Measurements from ENCODE around the gene S100A16. TPM values are rescaled to one million over a fixed set of nuclear protein-coding genes. Genes with fewer than 3 reads are reported as not detected.

Gene S100A16
- total RNA-seq, 1 experiment from 2014 or later = 196 TPM

DNA sequence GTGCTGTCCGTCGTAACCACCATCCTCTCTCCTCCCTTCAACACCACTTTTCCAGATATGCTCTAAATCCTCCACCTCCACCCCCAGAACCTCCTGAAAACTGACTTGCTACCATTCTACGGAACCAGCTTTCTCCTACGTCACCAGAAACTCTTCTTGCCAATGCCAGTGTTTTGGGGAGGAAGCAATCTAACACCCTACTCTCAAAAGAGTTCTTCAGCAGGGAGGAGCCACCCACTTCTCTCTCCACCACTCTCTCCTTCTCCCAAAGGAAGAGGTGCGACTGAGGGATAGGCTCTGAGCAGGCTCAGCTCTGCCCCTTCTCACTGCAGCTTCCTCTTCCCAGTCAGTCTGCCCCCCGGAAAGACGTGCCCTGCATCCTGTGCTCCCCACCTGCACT, 41.2 kb downstream of the S100A16 start (continued):
- TF ChIP-seq, protein P1, sequence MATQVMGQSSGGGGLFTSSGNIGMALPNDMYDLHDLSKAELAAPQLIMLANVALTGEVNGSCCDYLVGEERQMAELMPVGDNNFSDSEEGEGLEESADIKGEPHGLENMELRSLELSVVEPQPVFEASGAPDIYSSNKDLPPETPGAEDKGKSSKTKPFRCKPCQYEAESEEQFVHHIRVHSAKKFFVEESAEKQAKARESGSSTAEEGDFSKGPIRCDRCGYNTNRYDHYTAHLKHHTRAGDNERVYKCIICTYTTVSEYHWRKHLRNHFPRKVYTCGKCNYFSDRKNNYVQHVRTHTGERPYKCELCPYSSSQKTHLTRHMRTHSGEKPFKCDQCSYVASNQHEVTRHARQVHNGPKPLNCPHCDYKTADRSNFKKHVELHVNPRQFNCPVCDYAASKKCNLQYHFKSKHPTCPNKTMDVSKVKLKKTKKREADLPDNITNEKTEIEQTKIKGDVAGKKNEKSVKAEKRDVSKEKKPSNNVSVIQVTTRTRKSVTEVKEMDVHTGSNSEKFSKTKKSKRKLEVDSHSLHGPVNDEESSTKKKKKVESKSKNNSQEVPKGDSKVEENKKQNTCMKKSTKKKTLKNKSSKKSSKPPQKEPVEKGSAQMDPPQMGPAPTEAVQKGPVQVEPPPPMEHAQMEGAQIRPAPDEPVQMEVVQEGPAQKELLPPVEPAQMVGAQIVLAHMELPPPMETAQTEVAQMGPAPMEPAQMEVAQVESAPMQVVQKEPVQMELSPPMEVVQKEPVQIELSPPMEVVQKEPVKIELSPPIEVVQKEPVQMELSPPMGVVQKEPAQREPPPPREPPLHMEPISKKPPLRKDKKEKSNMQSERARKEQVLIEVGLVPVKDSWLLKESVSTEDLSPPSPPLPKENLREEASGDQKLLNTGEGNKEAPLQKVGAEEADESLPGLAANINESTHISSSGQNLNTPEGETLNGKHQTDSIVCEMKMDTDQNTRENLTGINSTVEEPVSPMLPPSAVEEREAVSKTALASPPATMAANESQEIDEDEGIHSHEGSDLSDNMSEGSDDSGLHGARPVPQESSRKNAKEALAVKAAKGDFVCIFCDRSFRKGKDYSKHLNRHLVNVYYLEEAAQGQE (IDR thresholded peaks at IDR 0.05; ENCODE audit: low read depth) = no peak

DNA sequence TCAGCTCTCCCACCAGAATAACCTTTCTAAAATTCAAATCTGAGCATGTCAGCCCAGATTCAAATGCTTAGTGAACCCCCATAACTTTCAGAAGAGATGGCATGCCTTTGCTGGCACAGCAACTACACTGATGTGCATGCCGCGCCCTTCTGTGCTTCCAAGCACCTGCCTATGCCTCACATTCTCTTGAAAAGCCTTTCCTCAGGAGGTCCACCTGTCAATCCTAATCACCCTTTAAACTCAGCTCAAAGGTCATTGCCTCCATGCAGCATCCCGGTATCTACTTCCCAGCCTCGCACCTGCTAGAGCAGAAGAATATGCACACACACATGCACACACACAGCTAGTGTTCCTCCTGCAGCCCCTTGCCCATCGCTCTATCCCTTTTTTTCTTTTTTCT, 42.1 kb downstream of the S100A16 start:
- ATAC-seq = no peak
- no peak overlapping the region for H3K4me3 ChIP-seq (replicated peaks in 1 of 2; ENCODE audit: low read depth in 1 of 2, low read length in 2 of 2)
- H3K27me3 ChIP-seq (ENCODE audit: insufficient read depth, low read length) = no peaks in the 10 kb centered on the region
- H2AFZ ChIP-seq (ENCODE audit: low read depth, low read length, poor library complexity, severe bottlenecking) = no peak overlapping the region
- H3K9me2 ChIP-seq (ENCODE audit: insufficient read depth) = no peaks in the 10 kb centered on the region
- ChIA-PET POLR2A (interaction anchor here (0.7 to 4.2 kb wide), 4 partner anchors 37 to 60 kb away, joined by 3 to 38 read pairs (median 4); partner anchors contain the start of genes S100A14 and S100A6), CTCF (interaction anchor here (0.7 to 3.7 kb wide), 8 partner anchors 33 to 333 kb away, joined by 3 to 35 read pairs (median 10); partner anchors contain the start of genes CHTOP, S100A1 and S100A13), RAD21 (ENCODE audit: low non-redundant PET in 1 of 2, low total read pairs in 2 of 2, uncharacterized antibody in 2 of 2, unreplicated experiment in 2 of 2) (interaction anchor here in 1 of 2 experiments (0.7 kb wide), 1 partner anchor 43 kb away, joined by 8 read pairs; no protein-coding TSS in a partner anchor)
- no peaks in the 10 kb centered on the region for H3K9me3 ChIP-seq (ENCODE audit: control insufficient read depth in 1 of 2, insufficient read depth in 1 of 2, low read depth in 1 of 2, low read length in 2 of 2)
- H3K79me2 ChIP-seq (ENCODE audit: insufficient read depth, low read length) = no peaks in the 10 kb centered on the region
- H3K4me2 ChIP-seq (ENCODE audit: low read length) = no peak overlapping the region
- BruUV-seq (replicated peaks) = no TSS peak
- H3K27ac ChIP-seq (ENCODE audit: low read depth, low read length) = no peak overlapping the region
- H3K4me1 ChIP-seq (ENCODE audit: control insufficient read depth in 1 of 2, insufficient read depth in 2 of 2, low read length in 2 of 2) = peaks cover 46 to 62% of the 10 kb centered on the region in 2 experiments
- DNase-seq (ENCODE audit: low read depth, low spot score) = no peak
- TF ChIP-seq EGR1 (IDR thresholded peaks at IDR 0.05; ENCODE audit: low read depth) (no peak), JUND (IDR thresholded peaks at IDR 0.05) (no peak), FOSL1 (IDR thresholded peaks at IDR 0.05; ENCODE audit: low read depth) (no peak), ELF1 (IDR thresholded peaks at IDR 0.05; ENCODE audit: borderline replicate concordance, low read depth) (no peak), RAD21 (IDR thresholded peaks at IDR 0.05; ENCODE audit: low read depth) (no peak), CBX3 (IDR thresholded peaks at IDR 0.05; ENCODE audit: low read depth) (no peak), SP1 (IDR thresholded peaks at IDR 0.05; ENCODE audit: low read depth) (no peak), ZNF274 (IDR thresholded peaks at IDR 0.05; ENCODE audit: low read depth, low read length) (no peak)
- TF ChIP-seq, protein P2, sequence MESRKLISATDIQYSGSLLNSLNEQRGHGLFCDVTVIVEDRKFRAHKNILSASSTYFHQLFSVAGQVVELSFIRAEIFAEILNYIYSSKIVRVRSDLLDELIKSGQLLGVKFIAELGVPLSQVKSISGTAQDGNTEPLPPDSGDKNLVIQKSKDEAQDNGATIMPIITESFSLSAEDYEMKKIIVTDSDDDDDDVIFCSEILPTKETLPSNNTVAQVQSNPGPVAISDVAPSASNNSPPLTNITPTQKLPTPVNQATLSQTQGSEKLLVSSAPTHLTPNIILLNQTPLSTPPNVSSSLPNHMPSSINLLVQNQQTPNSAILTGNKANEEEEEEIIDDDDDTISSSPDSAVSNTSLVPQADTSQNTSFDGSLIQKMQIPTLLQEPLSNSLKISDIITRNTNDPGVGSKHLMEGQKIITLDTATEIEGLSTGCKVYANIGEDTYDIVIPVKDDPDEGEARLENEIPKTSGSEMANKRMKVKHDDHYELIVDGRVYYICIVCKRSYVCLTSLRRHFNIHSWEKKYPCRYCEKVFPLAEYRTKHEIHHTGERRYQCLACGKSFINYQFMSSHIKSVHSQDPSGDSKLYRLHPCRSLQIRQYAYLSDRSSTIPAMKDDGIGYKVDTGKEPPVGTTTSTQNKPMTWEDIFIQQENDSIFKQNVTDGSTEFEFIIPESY (IDR thresholded peaks at IDR 0.05; ENCODE audit: extremely low read depth, insufficient replicate concordance, low read length) = no peak
- TF ChIP-seq, protein P1 (IDR thresholded peaks at IDR 0.05; ENCODE audit: low read depth) = no peak
- TF ChIP-seq, protein P3, sequence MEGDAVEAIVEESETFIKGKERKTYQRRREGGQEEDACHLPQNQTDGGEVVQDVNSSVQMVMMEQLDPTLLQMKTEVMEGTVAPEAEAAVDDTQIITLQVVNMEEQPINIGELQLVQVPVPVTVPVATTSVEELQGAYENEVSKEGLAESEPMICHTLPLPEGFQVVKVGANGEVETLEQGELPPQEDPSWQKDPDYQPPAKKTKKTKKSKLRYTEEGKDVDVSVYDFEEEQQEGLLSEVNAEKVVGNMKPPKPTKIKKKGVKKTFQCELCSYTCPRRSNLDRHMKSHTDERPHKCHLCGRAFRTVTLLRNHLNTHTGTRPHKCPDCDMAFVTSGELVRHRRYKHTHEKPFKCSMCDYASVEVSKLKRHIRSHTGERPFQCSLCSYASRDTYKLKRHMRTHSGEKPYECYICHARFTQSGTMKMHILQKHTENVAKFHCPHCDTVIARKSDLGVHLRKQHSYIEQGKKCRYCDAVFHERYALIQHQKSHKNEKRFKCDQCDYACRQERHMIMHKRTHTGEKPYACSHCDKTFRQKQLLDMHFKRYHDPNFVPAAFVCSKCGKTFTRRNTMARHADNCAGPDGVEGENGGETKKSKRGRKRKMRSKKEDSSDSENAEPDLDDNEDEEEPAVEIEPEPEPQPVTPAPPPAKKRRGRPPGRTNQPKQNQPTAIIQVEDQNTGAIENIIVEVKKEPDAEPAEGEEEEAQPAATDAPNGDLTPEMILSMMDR (IDR thresholded peaks at IDR 0.05 in 2 of 3, conservative IDR thresholded peaks at IDR 0.05 in 1 of 3; ENCODE audit: borderline replicate concordance in 1 of 3, insufficient read depth in 1 of 3, low read depth in 2 of 3, low read length in 2 of 3) = no peak
- H4K20me1 ChIP-seq (ENCODE audit: insufficient read depth) = no peaks in the 10 kb centered on the region
- intact Hi-C loops (cut with micrococcal nuclease) = no loop called here
- H3K9ac ChIP-seq (ENCODE audit: low read length) = no peak overlapping the region
- no peaks in the 10 kb centered on the region for H3K36me3 ChIP-seq (ENCODE audit: control insufficient read depth in 1 of 2, insufficient read depth in 2 of 2, low read length in 2 of 2)

Measured in HCT116 (cell line).